Mesenteric fat pad (tissue), 1 donor: ENCODE results near the gene TMEM63B. TPM values are rescaled to one million over a fixed set of nuclear protein-coding genes. Genes with fewer than 3 reads are reported as not detected.
"Not testable (repeated sequence)": the region's sequence is repeated elsewhere in the genome, so short reads cannot be mapped to it uniquely, and the experiment has no call there.

Experiments used
- DNase-seq: peaks from one replicate; pipeline ENCODE4 v3.0.0-alpha.2; 2020; ENCODE audit warnings: low spot score
- total RNA-seq: library from RNA; stranded (reverse); fragmentation: NEBNext Ultra II Directional; extraction: Animal tissue kit (Norgen Biotek cat#: 25700); gene quantifications from one replicate; pipeline ENCODE4 v1.2.1, GENCODE V29; 2021
- donor health status: DM: yes; HTN: yes; CAD: no.

The TMEM63B gene
- total RNA-seq, 1 donor from 2014 or later: 24.3 TPM

DNA sequence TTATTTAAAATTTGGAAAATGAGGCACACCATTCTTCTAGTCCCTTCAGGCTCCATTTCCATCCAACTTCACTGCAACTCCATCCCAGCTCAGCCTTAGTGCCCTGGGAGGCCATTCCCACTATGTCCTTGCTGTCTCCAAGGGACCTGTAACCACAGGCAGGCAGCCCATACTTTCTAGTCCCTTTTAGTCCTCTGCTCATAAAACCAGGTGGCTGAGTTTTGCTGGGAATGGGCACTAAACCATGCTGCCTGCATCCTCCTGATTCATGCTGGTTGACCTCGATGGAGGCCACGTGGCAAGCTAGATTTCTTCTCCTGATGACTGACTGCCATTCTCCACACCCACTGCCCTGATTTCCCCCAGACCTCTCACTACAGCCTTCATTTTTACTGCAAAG is 61.9 kb downstream of the TMEM63B start:
- no peak for DNase-seq

DNA sequence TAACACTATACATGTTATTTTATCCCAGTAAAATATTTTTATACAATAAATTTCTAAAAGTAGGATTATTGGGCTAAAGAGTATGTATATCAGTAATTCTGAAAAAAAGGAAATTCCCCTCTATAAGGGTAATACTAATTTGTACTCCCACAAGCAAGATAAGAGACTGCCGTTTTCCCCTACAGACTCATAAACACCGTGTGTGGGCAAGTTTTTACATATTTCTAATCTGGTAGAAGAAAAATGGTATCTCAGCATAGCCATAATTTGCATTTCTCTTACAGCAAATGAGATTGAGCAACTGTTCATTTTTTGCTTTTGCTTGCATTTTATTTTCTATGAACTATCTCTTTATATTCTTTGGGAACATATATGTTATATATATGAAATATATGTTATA is 63.4 kb downstream of the TMEM63B start:
- DNase-seq: no peak

GRCh38 chr6:44192428-44193041 is 65.2 kb downstream of the TMEM63B start:
- no peak for DNase-seq

GRCh38 chr6:44193307-44193910 is 66.1 kb downstream of the TMEM63B start:
- DNase-seq: no peak

DNA sequence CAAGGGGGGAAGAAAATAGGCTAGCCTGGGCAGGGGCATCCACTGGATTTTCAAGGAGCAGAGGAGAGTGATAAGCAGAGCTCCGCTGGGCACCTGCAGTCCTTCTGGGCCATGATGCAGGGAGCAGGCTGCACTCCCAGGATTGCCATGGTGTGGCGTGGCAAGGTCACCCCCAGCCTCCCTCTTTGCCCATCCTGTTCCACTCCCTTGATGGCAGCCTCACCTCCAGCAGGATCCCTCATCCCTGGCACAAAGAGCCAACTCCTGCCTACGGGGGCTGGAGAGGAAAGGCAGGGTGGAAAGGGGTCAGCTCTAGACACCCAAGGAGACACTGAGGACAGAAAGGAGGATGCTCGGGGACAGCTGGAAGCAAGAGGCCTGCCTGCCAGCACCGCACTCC is 67.0 kb downstream of the TMEM63B start:
- no peak for DNase-seq

DNA sequence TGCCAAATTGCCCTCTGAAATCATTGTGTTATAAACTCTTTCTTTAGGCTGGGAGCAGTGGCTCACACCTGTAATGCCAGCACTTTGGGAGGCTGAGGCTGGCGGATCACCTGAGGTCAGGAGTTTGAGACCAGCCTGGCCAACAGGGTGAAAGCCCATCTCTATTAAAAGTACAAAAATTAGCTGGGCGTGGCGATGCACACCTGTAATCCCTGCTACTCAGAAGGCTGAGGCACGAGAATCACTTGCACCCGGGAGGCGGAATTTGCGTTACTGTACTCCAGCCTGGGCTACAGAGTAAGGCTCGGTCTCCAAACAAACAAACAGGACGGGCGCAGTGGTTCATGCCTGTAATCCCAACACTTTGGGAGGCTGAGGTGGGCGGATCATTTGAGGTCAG is 69.0 kb downstream of the TMEM63B start:
- DNase-seq: not testable (repeated sequence)

- no peak for DNase-seq
Observed at GRCh38 chr6:44198684-44199083, 71.3 kb downstream of the TMEM63B start.

DNA sequence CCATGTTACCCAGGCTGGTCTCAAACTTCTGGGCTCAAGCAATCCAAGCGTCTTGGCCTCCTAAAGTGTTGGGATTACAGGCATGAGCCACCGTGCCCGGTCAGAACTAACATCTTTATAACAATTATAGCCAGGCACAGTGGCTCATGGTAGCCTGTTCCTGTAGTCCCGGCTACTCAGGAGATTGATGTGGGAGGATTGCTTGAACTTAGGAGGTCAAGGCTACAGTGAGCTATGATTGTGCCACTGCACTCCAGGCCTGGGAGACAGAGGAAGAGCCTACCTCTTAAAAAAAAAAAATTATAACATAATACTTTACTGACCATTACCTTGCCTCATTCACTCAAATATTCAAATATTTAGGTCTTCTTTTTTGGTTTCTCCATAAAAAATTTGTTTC is 72.5 kb downstream of the TMEM63B start:
- DNase-seq: no peak

DNA sequence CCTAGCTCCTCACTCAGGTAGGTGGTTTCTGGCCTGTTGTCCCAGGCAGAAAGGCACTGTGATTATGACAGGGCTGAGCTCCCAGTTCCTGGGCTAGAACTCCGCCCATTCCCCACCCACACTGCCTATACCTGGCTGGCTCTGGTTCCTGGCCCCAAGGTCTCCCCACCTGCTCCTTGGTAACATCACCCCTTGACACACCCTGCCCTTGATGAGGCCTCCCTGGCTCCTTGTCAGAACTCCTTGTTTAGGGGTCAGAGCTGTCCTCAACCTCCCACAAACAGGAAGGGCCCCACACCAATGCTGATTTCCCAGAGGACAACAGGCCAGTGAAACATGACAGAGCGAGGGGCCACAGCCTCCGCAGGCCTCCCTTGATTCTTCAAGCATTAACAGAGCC is 73.8 kb downstream of the TMEM63B start:
- no peak for DNase-seq

- no peak for DNase-seq
Observed at GRCh38 chr6:44201638-44202303, 74.4 kb downstream of the TMEM63B start.

- DNase-seq: no peak
Observed at GRCh38 chr6:44202332-44202971, 75.1 kb downstream of the TMEM63B start.

DNA sequence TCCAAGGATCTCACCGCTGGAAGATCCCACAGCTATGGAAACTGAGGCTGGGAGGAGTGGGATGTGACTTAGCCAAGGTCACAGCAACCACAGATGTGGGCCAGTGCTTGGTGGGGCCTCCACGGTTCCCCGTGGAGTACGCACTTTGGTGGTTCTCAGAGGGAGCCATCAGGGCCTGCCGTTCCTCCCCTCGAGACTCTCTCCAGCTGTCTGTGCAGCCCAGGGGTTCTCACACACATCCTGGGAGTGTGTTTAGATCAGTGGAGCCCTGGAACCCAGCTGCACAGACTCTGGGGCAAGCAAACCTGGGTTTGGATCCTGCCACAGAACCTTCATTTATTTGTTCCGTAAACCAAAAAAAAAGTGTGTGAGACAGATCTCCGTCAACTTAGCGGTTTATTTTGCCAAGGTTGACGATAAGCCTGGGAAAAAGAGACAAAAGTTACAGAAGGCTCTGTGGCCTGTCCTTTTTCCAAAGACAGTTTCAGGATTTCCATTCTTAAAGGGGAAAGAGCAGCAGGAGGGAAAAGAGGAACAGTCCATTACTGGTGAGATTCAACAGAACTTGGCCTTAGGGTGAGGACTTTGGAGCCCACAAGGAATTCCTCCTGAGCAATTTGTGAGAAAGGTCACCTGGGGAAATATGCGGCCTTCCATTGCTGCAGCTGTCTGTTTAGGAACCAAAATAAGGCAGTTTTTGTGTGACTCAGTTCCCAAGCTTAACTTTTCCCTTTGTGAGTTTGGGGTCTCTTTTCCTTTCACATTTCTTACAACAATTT is 75.8 kb downstream of the TMEM63B start:
- no peak for DNase-seq

DNA sequence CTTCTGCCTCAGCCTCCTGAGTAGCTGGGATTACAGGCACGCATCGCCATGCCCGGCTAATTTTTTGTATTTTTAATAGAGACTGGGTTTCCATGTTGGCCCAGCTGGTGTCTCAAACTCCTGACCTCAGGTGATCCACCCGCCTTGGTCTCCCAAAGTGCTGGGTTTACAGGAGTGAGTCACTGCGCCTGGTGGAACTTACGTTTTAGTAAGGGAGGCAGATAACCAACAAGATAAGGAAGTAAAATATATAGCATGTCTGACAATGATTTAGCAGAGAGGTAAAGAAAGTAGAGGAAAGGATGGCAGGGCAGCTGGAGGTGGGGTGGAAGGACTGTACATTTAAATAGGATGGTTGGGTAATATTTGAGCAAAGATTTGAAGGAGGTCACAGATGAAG is 76.6 kb downstream of the TMEM63B start:
- DNase-seq: no peak

Other genes with a start within 250 kb of the TMEM63B start
- gene MRPL14, start 102 bp upstream of the TMEM63B start, total RNA-seq: 36.7 TPM
- 2.4 TPM for gene CAPN11, start 31.3 kb downstream of the TMEM63B start, total RNA-seq
- 11.6 TPM for gene MYMX, start 89.4 kb downstream of the TMEM63B start, total RNA-seq
- 205 TPM for gene SLC29A1, start 96.0 kb downstream of the TMEM63B start, total RNA-seq
- 630 TPM for gene HSP90AB1, start 119.5 kb downstream of the TMEM63B start, total RNA-seq
- gene SLC35B2, start 130.0 kb downstream of the TMEM63B start, total RNA-seq: 27.4 TPM
- 6.6 TPM for gene NFKBIE, start 138.0 kb downstream of the TMEM63B start, total RNA-seq
- not detected for gene TMEM151B, start 142.9 kb downstream of the TMEM63B start, total RNA-seq
- 8.1 TPM for gene AARS2, start 185.8 kb downstream of the TMEM63B start, total RNA-seq
- not detected for gene SPATS1, start 215.1 kb downstream of the TMEM63B start, total RNA-seq